C4-2B (cell line): Measurements from ENCODE around the gene GDF10.

Experiments used
- ZFX ChIP-seq: fragments of 450-650 bp; IDR thresholded peaks from 2 replicates; pipeline ENCODE4 v1.6.1; 2017
- TF ChIP-seq, protein P1 (sequence below): fragments of 450-650 bp; conservative IDR thresholded peaks from 2 replicates; pipeline ENCODE4 v1.5.1; 2017; ENCODE audit warnings: mild to moderate bottlenecking

DNA sequence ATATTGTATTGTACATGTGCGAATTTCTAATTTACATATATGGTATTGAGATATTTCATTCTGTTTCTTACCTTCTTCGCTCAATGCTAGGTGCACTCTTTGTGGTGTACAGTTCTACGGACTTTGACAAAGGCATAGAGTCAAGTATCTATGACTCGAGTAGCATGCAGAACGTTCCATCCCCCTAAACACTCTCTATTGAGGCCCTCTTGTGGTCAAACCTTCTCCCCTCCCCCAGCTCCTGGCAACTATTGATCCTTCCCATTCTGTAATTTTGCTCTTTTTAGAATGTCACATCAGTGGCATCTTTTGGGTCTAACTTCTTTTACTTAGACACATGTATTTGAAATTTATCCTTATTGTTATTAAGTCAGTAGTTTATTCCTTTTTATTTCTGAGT is 30.7 kb upstream of the GDF10 start:
- TF ChIP-seq, protein P1, sequence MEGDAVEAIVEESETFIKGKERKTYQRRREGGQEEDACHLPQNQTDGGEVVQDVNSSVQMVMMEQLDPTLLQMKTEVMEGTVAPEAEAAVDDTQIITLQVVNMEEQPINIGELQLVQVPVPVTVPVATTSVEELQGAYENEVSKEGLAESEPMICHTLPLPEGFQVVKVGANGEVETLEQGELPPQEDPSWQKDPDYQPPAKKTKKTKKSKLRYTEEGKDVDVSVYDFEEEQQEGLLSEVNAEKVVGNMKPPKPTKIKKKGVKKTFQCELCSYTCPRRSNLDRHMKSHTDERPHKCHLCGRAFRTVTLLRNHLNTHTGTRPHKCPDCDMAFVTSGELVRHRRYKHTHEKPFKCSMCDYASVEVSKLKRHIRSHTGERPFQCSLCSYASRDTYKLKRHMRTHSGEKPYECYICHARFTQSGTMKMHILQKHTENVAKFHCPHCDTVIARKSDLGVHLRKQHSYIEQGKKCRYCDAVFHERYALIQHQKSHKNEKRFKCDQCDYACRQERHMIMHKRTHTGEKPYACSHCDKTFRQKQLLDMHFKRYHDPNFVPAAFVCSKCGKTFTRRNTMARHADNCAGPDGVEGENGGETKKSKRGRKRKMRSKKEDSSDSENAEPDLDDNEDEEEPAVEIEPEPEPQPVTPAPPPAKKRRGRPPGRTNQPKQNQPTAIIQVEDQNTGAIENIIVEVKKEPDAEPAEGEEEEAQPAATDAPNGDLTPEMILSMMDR = peak; percentile 28
- no peak for TF ChIP-seq ZFX
